HL-60 (cell line): Measurements from ENCODE around the gene FRMD8.

ENCODE experiments used
- DNase-seq, 2 experiments: peaks; one replicate each; pipeline ENCODE4 v3.0.0-alpha.2; 2010 to 2020; ENCODE audit warnings: low read depth in 1 of 2, low spot score in 1 of 2
- H3K27ac ChIP-seq: fragments of 250-450 bp; sonication (Bioruptor Pico); replicated peaks from 2 replicates; pipeline ENCODE4 v1.5.1; 2020; ENCODE audit warnings: mild to moderate bottlenecking, moderate library complexity
- H3K27me3 ChIP-seq: fragments of 250-450 bp; sonication (Bioruptor Pico); 2 replicates; pipeline ENCODE4 v1.5.1; 2021; ENCODE audit warnings: mild to moderate bottlenecking, moderate library complexity; ENCODE audit not compliant: insufficient read depth, poor library complexity, severe bottlenecking
- H3K4me3 ChIP-seq: replicated peaks from 2 replicates; pipeline ENCODE4 v1.5.1; 2011; ENCODE audit warnings: mild to moderate bottlenecking, control low read depth, low read length; ENCODE audit not compliant: insufficient read depth
- CTCF ChIP-seq: IDR thresholded peaks from one replicate; pipeline ENCODE4 v1.5.1; 2011; ENCODE audit warnings: low read length, control low read depth, inconsistent platforms; ENCODE audit not compliant: insufficient read depth
- GABPA ChIP-seq: IDR thresholded peaks from 2 replicates; pipeline ENCODE4 v1.6.1; 2012; ENCODE audit warnings: low read depth
- POLR2AphosphoS5 ChIP-seq: IDR thresholded peaks from 2 replicates; pipeline ENCODE4 v1.6.1; 2012; ENCODE audit warnings: low read depth
- REST ChIP-seq: IDR thresholded peaks from 2 replicates; pipeline ENCODE4 v1.6.1; 2012; ENCODE audit warnings: low read depth; ENCODE audit not compliant: insufficient replicate concordance
- SPI1 ChIP-seq: IDR thresholded peaks from 2 replicates; pipeline ENCODE4 v1.6.1; 2012; ENCODE audit warnings: low read depth, mild to moderate bottlenecking, borderline replicate concordance

Gene FRMD8

GRCh38 chr11:65392899-65393298 is 6.5 kb downstream of the FRMD8 start:
- no peak for DNase-seq
- Histone ChIP-seq H3K27me3 (no peaks in the 10 kb centered on the region), H3K4me3 (no peak overlapping the region), H3K27ac (no peak overlapping the region)
- no peak for TF ChIP-seq REST
- no peak for TF ChIP-seq GABPA
- no peak for TF ChIP-seq POLR2AphosphoS5
- TF ChIP-seq SPI1, result no peak
- no peak for TF ChIP-seq CTCF

DNA sequence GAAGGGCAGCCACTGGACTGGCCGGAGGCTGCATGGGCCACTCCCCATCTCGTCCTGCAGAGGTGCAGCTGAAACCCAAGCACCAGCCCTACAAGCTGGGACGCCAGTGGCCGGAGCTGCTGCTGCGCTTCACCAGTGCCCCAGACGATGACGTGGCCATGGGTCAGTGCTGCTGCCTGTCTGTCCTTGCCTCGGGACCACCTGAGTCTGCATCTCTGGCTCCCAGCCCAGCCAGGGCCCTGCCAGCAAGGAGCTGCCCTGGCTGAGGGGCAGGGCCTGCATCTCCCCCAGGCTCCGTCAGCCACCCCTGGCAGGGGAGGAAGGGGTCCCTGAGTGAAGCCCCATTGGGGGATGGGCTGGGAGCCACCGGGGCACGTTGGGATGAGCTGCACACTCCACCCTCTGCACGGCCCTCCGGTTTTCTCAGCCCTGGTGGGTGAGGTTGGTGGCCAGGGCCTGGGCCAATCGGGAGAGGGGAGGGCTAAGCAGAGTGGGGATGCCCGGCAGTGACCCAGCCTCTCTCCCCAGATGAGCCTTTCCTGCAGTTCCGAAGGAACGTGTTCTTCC is 7.2 kb downstream of the FRMD8 start:
- DNase-seq, result no peak
- no peaks in the 10 kb centered on the region for H3K27me3 ChIP-seq
- no peak overlapping the region for H3K4me3 ChIP-seq
- TF ChIP-seq REST (no peak), POLR2AphosphoS5 (no peak), CTCF (no peak), GABPA (no peak), SPI1 (no peak)
- H3K27ac ChIP-seq, result no peak overlapping the region

DNA sequence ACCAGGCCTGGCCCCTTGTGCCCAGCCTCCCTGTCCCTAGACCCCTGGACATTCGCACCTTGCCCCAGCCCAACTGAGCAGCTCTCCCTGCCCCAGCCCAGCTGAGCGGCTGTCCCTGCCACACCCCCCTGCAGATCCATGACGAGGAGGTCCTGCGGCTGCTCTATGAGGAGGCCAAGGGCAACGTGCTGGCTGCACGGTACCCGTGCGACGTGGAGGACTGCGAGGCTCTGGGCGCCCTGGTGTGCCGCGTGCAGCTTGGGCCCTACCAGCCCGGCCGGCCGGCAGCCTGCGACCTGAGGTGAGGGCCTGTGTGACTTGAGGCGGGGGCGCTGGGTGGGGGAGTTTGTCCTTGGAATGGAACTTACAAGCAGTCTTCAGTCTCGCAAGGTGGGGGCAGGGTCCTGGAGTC is 7.7 kb downstream of the FRMD8 start:
- no peak overlapping the region for H3K27ac ChIP-seq
- TF ChIP-seq REST, result no peak
- no peak for TF ChIP-seq GABPA
- TF ChIP-seq SPI1, result no peak
- TF ChIP-seq POLR2AphosphoS5, result no peak
- H3K4me3 ChIP-seq, result no peak overlapping the region
- no peaks in the 10 kb centered on the region for H3K27me3 ChIP-seq
- no peak for DNase-seq
